Stimulated activated CD4-positive, alpha-beta T cell treated with anti-CD3 and anti-CD28 coated beads, TNF-alpha, amount 100 ng/mL, for 24 hours (primary cell): Measurements from ENCODE around the gene TMPRSS11B.
"Not testable (repeated sequence)": the region's sequence is repeated elsewhere in the genome, so short reads cannot be mapped to it uniquely, and the experiment has no call there.

ENCODE experiments used
- DNase-seq, 3 experiments: peaks; one replicate each; pipeline ENCODE4 v3.0.0-alpha.2; 2020; ENCODE audit warnings: low read depth in 3 of 3

The TMPRSS11B gene

GRCh38 chr4:68245594-68245993 is at the start of gene TMPRSS11B:
Gene TMPRSS11B, minus strand, starts transcription at chr4:68245694. Its CDS starts 136 bp downstream, at chr4:68245558.
- DNase-seq, result no peak

- no peak for DNase-seq
Measured at GRCh38 chr4:68291256-68291655, 45.8 kb upstream of the TMPRSS11B start.

GRCh38 chr4:68288393-68288740 is 42.9 kb upstream of the TMPRSS11B start:
- no peak for DNase-seq

- DNase-seq, result no peak
Measured at GRCh38 chr4:68287704-68288392, 42.4 kb upstream of the TMPRSS11B start.

- no peak for DNase-seq
Measured at GRCh38 chr4:68283714-68284113, 38.2 kb upstream of the TMPRSS11B start.

GRCh38 chr4:68283095-68283494 is 37.6 kb upstream of the TMPRSS11B start:
- DNase-seq, result no peak

- DNase-seq, result not testable (repeated sequence)
Measured at GRCh38 chr4:68281796-68282740, 36.6 kb upstream of the TMPRSS11B start.

GRCh38 chr4:68278029-68278428 is 32.5 kb upstream of the TMPRSS11B start:
- no peak for DNase-seq

GRCh38 chr4:68277627-68278026 is 32.1 kb upstream of the TMPRSS11B start:
- no peak for DNase-seq

GRCh38 chr4:68272860-68273259 is 27.4 kb upstream of the TMPRSS11B start:
- no peak for DNase-seq

- DNase-seq, result no peak
Measured at GRCh38 chr4:68272380-68272779, 26.9 kb upstream of the TMPRSS11B start.

GRCh38 chr4:68271851-68272357 is 26.4 kb upstream of the TMPRSS11B start:
- DNase-seq, result no peak

- DNase-seq, result no peak
Measured at GRCh38 chr4:68267433-68267944, 22.0 kb upstream of the TMPRSS11B start.

GRCh38 chr4:68264875-68265565 is 19.5 kb upstream of the TMPRSS11B start:
- DNase-seq, result no peak

- no peak for DNase-seq
Measured at GRCh38 chr4:68259191-68259590, 13.7 kb upstream of the TMPRSS11B start.

- no peak for DNase-seq
Measured at GRCh38 chr4:68257719-68258118, 12.2 kb upstream of the TMPRSS11B start.

- no peak for DNase-seq
Measured at GRCh38 chr4:68256284-68256683, 10.8 kb upstream of the TMPRSS11B start.

GRCh38 chr4:68250151-68250930 is 4.8 kb upstream of the TMPRSS11B start:
- DNase-seq, result peak in 1 of 3 experiments; percentile 24

- DNase-seq, result no peak
Measured at GRCh38 chr4:68249434-68249833, 3.9 kb upstream of the TMPRSS11B start.

- no peak for DNase-seq
Measured at GRCh38 chr4:68240620-68241019, 4.9 kb downstream of the TMPRSS11B start.

GRCh38 chr4:68228568-68228967 is 16.9 kb downstream of the TMPRSS11B start:
- no peak for DNase-seq
